Measurements from ENCODE around the gene TNRC6A.
A peak's percentile ranks its signal among the peaks of the same experiment; 100 is the strongest.
"Not testable (repeated sequence)": the region's sequence is repeated elsewhere in the genome, so short reads cannot be mapped to it uniquely, and the experiment has no call there.

Gene TNRC6A

DNA sequence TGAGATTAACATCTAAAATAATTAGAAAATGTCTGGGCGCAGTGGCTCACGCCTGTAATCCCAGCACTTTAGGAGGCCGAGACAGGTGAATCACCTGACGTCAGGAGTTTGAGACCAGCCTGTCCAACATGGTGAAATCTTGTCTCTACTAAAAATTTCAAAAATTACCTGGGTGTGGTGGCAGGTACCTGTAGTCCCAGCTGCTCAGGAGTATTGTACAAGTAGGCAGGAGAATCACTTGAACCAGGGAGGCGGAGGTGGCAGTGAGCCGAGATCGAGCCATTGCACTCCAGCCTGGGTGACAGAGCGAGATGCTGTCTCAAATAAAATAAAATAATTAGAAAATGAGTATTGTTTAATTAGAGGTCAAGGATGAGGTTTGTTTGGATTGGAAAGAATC lies 13.2 kb downstream of the TNRC6A start:
- not testable (repeated sequence) for H3K14ac ChIP-seq (ENCODE audit: low read length); H3K9ac ChIP-seq (ENCODE audit: low read length); H3K27ac ChIP-seq (ENCODE audit: low read depth, low read length); H2BK120ac ChIP-seq (ENCODE audit: insufficient read depth, low read length, poor library complexity); H2AFZ ChIP-seq (ENCODE audit: insufficient read depth, low read length, poor library complexity); H3K79me1 ChIP-seq (ENCODE audit: low read length); H2AK5ac ChIP-seq (ENCODE audit: low read length); H4K12ac ChIP-seq (ENCODE audit: low read depth, low read length); H2BK5ac ChIP-seq (ENCODE audit: low read depth, low read length, poor library complexity); H3K36me3 ChIP-seq (ENCODE audit: control insufficient read depth in 1 of 2, insufficient read depth in 2 of 2, low read length in 2 of 2); H3K27me3 ChIP-seq (ENCODE audit: insufficient read depth, low read length); H4K8ac ChIP-seq (ENCODE audit: low read depth, low read length); H3K4me1 ChIP-seq (ENCODE audit: control insufficient read depth in 1 of 2, insufficient read depth in 2 of 2, low read length in 2 of 2); H3K4me2 ChIP-seq (ENCODE audit: low read length); H3K79me2 ChIP-seq (ENCODE audit: control insufficient read depth, insufficient read depth, low read length, poor library complexity); H3K4me3 ChIP-seq (ENCODE audit: low read depth, low read length); H3K18ac ChIP-seq (ENCODE audit: low read length); H4K91ac ChIP-seq (ENCODE audit: low read depth, low read length); H3K9me3 ChIP-seq (ENCODE audit: insufficient read depth, low read depth, low read length); H2BK12ac ChIP-seq (ENCODE audit: low read length); H3K23ac ChIP-seq (ENCODE audit: low read length)
- peak; percentile 28 to 60 for DNase-seq
- no CpG with 5 or more reads among the region's 8 CpGs for WGBS (ENCODE audit: extremely low coverage, insufficient coverage, insufficient read length)
- peak overlapping the region; percentile 99 for H3K4ac ChIP-seq (ENCODE audit: low read depth, low read length)

DNA sequence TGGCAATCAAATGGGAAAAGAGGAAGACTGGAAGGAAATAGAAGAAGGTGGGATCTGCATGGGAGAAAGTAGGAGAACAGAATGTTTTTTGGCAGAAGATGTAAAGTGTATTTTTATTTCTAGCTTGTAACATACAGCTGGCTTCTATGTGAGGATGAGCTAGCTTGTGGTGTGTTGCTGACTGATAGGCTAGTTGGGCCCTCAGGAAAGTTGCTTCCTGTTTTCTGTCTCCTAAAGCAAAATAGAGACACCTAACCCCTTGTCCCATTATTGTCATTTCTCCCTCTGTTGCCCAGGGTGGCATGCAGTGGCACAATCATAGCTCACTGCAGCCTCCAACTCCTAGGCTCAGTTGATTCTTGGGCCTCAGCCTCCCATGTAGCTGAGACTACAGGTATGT lies 15.9 kb downstream of the TNRC6A start:
- no peak overlapping the region for H3K27ac ChIP-seq (ENCODE audit: low read depth, low read length)
- H3K4me2 ChIP-seq (ENCODE audit: low read length) = no peak overlapping the region
- no peak overlapping the region for H2AFZ ChIP-seq (ENCODE audit: insufficient read depth, low read length, poor library complexity)
- H3K4ac ChIP-seq (ENCODE audit: low read depth, low read length) = peak overlapping the region; percentile 75
- H3K4me1 ChIP-seq (ENCODE audit: control insufficient read depth in 1 of 2, insufficient read depth in 2 of 2, low read length in 2 of 2) = peaks cover 3 to 10% of the 10 kb centered on the region in 2 experiments
- H3K23ac ChIP-seq (ENCODE audit: low read length) = peak overlapping the region; percentile 50
- H2BK120ac ChIP-seq (ENCODE audit: insufficient read depth, low read length, poor library complexity) = no peak overlapping the region
- H3K4me3 ChIP-seq (ENCODE audit: low read depth, low read length) = no peak overlapping the region
- no peak overlapping the region for H2BK12ac ChIP-seq (ENCODE audit: low read length)
- H4K12ac ChIP-seq (ENCODE audit: low read depth, low read length) = no peak overlapping the region
- H3K79me2 ChIP-seq (ENCODE audit: control insufficient read depth, insufficient read depth, low read length, poor library complexity) = peaks cover 8% of the 10 kb centered on the region
- H4K91ac ChIP-seq (ENCODE audit: low read depth, low read length) = no peak overlapping the region
- no peak overlapping the region for H4K8ac ChIP-seq (ENCODE audit: low read depth, low read length)
- no peak overlapping the region for H2BK5ac ChIP-seq (ENCODE audit: low read depth, low read length, poor library complexity)
- no peak overlapping the region for H3K9ac ChIP-seq (ENCODE audit: low read length)
- H3K27me3 ChIP-seq (ENCODE audit: insufficient read depth, low read length) = no peaks in the 10 kb centered on the region
- no peak for DNase-seq
- H3K36me3 ChIP-seq (ENCODE audit: control insufficient read depth in 1 of 2, insufficient read depth in 2 of 2, low read length in 2 of 2) = peaks cover 2 to 4% of the 10 kb centered on the region in 2 experiments
- no peaks in the 10 kb centered on the region for H3K79me1 ChIP-seq (ENCODE audit: low read length)
- H3K14ac ChIP-seq (ENCODE audit: low read length) = no peak overlapping the region
- H3K9me3 ChIP-seq (ENCODE audit: insufficient read depth, low read depth, low read length) = no peaks in the 10 kb centered on the region
- H2AK5ac ChIP-seq (ENCODE audit: low read length) = no peak overlapping the region
- H3K18ac ChIP-seq (ENCODE audit: low read length) = no peak overlapping the region

DNA sequence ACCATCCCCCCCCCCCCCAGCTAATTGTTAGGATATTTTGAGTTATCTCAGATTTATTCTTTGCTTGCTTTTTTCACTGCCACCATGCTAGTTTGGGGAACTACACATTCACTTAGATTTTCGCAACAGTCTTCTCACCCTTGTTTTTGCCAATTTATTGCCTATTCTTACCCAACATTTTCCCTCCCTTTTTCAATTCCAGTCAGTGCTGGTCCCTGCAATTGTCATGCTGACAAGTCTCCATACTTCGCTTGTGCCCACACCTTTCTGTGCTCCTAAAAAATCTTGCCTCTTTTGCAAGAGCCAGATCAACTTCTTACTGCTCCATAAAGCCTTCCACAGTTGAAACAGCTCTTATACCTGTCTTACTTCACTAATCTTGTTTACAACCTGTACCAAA lies 16.3 kb downstream of the TNRC6A start:
- H3K27ac ChIP-seq (ENCODE audit: low read depth, low read length) = no peak overlapping the region
- no peak overlapping the region for H3K18ac ChIP-seq (ENCODE audit: low read length)
- H4K12ac ChIP-seq (ENCODE audit: low read depth, low read length) = no peak overlapping the region
- DNase-seq = no peak
- H3K4me3 ChIP-seq (ENCODE audit: low read depth, low read length) = no peak overlapping the region
- H2BK12ac ChIP-seq (ENCODE audit: low read length) = no peak overlapping the region
- H3K14ac ChIP-seq (ENCODE audit: low read length) = no peak overlapping the region
- no peak overlapping the region for H3K9ac ChIP-seq (ENCODE audit: low read length)
- H3K27me3 ChIP-seq (ENCODE audit: insufficient read depth, low read length) = no peaks in the 10 kb centered on the region
- H3K79me2 ChIP-seq (ENCODE audit: control insufficient read depth, insufficient read depth, low read length, poor library complexity) = peaks cover 8% of the 10 kb centered on the region
- H4K91ac ChIP-seq (ENCODE audit: low read depth, low read length) = no peak overlapping the region
- no peak overlapping the region for H2BK120ac ChIP-seq (ENCODE audit: insufficient read depth, low read length, poor library complexity)
- no peak overlapping the region for H2AFZ ChIP-seq (ENCODE audit: insufficient read depth, low read length, poor library complexity)
- no CpG with 5 or more reads among the region's 2 CpGs for WGBS (ENCODE audit: extremely low coverage, insufficient coverage, insufficient read length)
- H3K4me1 ChIP-seq (ENCODE audit: control insufficient read depth in 1 of 2, insufficient read depth in 2 of 2, low read length in 2 of 2) = peaks cover 3 to 7% of the 10 kb centered on the region in 2 experiments
- peaks cover 2 to 4% of the 10 kb centered on the region in 2 experiments for H3K36me3 ChIP-seq (ENCODE audit: control insufficient read depth in 1 of 2, insufficient read depth in 2 of 2, low read length in 2 of 2)
- H3K9me3 ChIP-seq (ENCODE audit: insufficient read depth, low read depth, low read length) = no peaks in the 10 kb centered on the region
- no peaks in the 10 kb centered on the region for H3K79me1 ChIP-seq (ENCODE audit: low read length)
- peak overlapping the region; percentile 72 for H3K4ac ChIP-seq (ENCODE audit: low read depth, low read length)
- no peak overlapping the region for H2AK5ac ChIP-seq (ENCODE audit: low read length)
- no peak overlapping the region for H3K4me2 ChIP-seq (ENCODE audit: low read length)
- no peak overlapping the region for H2BK5ac ChIP-seq (ENCODE audit: low read depth, low read length, poor library complexity)
- H3K23ac ChIP-seq (ENCODE audit: low read length) = no peak overlapping the region
- H4K8ac ChIP-seq (ENCODE audit: low read depth, low read length) = no peak overlapping the region

- no peak overlapping the region for H2AFZ ChIP-seq (ENCODE audit: insufficient read depth, low read length, poor library complexity)
- no peak overlapping the region for H3K14ac ChIP-seq (ENCODE audit: low read length)
- H3K27me3 ChIP-seq (ENCODE audit: insufficient read depth, low read length) = no peaks in the 10 kb centered on the region
- H4K91ac ChIP-seq (ENCODE audit: low read depth, low read length) = no peak overlapping the region
- H4K12ac ChIP-seq (ENCODE audit: low read depth, low read length) = no peak overlapping the region
- H3K4ac ChIP-seq (ENCODE audit: low read depth, low read length) = peak overlapping the region; percentile 47
- no peak overlapping the region for H3K4me3 ChIP-seq (ENCODE audit: low read depth, low read length)
- no peak overlapping the region for H2AK5ac ChIP-seq (ENCODE audit: low read length)
- no peak for DNase-seq
- H4K8ac ChIP-seq (ENCODE audit: low read depth, low read length) = no peak overlapping the region
- no peaks in the 10 kb centered on the region for H3K79me1 ChIP-seq (ENCODE audit: low read length)
- no peak overlapping the region for H3K9ac ChIP-seq (ENCODE audit: low read length)
- no peak overlapping the region for H3K4me2 ChIP-seq (ENCODE audit: low read length)
- no peak overlapping the region for H2BK120ac ChIP-seq (ENCODE audit: insufficient read depth, low read length, poor library complexity)
- peaks cover 6% of the 10 kb centered on the region for H3K79me2 ChIP-seq (ENCODE audit: control insufficient read depth, insufficient read depth, low read length, poor library complexity)
- H3K23ac ChIP-seq (ENCODE audit: low read length) = no peak overlapping the region
- peaks cover 3 to 4% of the 10 kb centered on the region in 2 experiments for H3K4me1 ChIP-seq (ENCODE audit: control insufficient read depth in 1 of 2, insufficient read depth in 2 of 2, low read length in 2 of 2)
- no peak overlapping the region for H2BK12ac ChIP-seq (ENCODE audit: low read length)
- no peak overlapping the region for H3K27ac ChIP-seq (ENCODE audit: low read depth, low read length)
- no CpG with 5 or more reads among the region's 2 CpGs for WGBS (ENCODE audit: extremely low coverage, insufficient coverage, insufficient read length)
- H3K36me3 ChIP-seq (ENCODE audit: control insufficient read depth in 1 of 2, insufficient read depth in 2 of 2, low read length in 2 of 2) = peaks cover 1 to 2% of the 10 kb centered on the region in 2 experiments
- H3K18ac ChIP-seq (ENCODE audit: low read length) = no peak overlapping the region
- no peaks in the 10 kb centered on the region for H3K9me3 ChIP-seq (ENCODE audit: insufficient read depth, low read depth, low read length)
- H2BK5ac ChIP-seq (ENCODE audit: low read depth, low read length, poor library complexity) = no peak overlapping the region
These were observed 18.0 kb downstream of the TNRC6A start for GRCh38 chr16:24747441-24747840.

Data from trophoblast cell (in vitro differentiated cells and primary cell).